ENCODE measurements around the gene COTL1.

GRCh38 chr16:84592718-84593117 is 25.2 kb downstream of the COTL1 start:
- TF ChIP-seq CTCF (conservative IDR thresholded peaks at IDR 0.05; ENCODE audit: low read length) (no peak), EZH2phosphoT487 (IDR thresholded peaks at IDR 0.05; ENCODE audit: borderline replicate concordance, low read depth, low read length) (no peak)

Measured in OCI-LY7 (cell line).